Measurements from ENCODE around the gene DLX3.

DNA sequence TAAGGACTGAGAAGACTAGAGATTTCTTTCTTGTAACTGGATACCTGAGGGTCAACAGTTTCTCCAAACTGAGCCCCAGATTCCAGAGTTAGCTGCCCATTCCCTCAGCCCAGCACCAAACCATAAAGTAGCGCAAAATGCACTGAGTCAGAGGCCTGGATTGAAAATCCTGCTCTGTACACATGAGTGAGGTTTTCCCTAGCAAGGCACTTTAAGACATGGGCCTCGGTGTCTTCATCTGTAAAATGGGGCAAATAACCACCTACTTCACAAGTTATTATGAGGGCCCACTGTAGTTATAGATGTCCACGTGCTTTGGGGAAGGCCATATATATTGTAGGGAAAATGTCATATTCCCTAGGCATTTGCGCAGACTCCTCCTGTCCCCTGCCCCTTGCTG is 36.3 kb downstream of the DLX3 start:
- TF ChIP-seq, protein P1, sequence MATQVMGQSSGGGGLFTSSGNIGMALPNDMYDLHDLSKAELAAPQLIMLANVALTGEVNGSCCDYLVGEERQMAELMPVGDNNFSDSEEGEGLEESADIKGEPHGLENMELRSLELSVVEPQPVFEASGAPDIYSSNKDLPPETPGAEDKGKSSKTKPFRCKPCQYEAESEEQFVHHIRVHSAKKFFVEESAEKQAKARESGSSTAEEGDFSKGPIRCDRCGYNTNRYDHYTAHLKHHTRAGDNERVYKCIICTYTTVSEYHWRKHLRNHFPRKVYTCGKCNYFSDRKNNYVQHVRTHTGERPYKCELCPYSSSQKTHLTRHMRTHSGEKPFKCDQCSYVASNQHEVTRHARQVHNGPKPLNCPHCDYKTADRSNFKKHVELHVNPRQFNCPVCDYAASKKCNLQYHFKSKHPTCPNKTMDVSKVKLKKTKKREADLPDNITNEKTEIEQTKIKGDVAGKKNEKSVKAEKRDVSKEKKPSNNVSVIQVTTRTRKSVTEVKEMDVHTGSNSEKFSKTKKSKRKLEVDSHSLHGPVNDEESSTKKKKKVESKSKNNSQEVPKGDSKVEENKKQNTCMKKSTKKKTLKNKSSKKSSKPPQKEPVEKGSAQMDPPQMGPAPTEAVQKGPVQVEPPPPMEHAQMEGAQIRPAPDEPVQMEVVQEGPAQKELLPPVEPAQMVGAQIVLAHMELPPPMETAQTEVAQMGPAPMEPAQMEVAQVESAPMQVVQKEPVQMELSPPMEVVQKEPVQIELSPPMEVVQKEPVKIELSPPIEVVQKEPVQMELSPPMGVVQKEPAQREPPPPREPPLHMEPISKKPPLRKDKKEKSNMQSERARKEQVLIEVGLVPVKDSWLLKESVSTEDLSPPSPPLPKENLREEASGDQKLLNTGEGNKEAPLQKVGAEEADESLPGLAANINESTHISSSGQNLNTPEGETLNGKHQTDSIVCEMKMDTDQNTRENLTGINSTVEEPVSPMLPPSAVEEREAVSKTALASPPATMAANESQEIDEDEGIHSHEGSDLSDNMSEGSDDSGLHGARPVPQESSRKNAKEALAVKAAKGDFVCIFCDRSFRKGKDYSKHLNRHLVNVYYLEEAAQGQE (IDR thresholded peaks at IDR 0.05): no peak
- TF ChIP-seq CBX2 (IDR thresholded peaks at IDR 0.05; ENCODE audit: borderline replicate concordance, low read depth) (no peak), RAD21 (conservative IDR thresholded peaks at IDR 0.05 in 1 of 2, IDR thresholded peaks at IDR 0.05 in 1 of 2) (no peak), RFX5 (IDR thresholded peaks at IDR 0.05) (no peak), NFE2L2 (conservative IDR thresholded peaks at IDR 0.05; ENCODE audit: low read length) (no peak), ZFP36 (IDR thresholded peaks at IDR 0.05; ENCODE audit: borderline replicate concordance, partially characterized antibody) (no peak)
- TF ChIP-seq, protein P2, sequence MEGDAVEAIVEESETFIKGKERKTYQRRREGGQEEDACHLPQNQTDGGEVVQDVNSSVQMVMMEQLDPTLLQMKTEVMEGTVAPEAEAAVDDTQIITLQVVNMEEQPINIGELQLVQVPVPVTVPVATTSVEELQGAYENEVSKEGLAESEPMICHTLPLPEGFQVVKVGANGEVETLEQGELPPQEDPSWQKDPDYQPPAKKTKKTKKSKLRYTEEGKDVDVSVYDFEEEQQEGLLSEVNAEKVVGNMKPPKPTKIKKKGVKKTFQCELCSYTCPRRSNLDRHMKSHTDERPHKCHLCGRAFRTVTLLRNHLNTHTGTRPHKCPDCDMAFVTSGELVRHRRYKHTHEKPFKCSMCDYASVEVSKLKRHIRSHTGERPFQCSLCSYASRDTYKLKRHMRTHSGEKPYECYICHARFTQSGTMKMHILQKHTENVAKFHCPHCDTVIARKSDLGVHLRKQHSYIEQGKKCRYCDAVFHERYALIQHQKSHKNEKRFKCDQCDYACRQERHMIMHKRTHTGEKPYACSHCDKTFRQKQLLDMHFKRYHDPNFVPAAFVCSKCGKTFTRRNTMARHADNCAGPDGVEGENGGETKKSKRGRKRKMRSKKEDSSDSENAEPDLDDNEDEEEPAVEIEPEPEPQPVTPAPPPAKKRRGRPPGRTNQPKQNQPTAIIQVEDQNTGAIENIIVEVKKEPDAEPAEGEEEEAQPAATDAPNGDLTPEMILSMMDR (IDR thresholded peaks at IDR 0.05): no peak
- TF ChIP-seq, protein P3, sequence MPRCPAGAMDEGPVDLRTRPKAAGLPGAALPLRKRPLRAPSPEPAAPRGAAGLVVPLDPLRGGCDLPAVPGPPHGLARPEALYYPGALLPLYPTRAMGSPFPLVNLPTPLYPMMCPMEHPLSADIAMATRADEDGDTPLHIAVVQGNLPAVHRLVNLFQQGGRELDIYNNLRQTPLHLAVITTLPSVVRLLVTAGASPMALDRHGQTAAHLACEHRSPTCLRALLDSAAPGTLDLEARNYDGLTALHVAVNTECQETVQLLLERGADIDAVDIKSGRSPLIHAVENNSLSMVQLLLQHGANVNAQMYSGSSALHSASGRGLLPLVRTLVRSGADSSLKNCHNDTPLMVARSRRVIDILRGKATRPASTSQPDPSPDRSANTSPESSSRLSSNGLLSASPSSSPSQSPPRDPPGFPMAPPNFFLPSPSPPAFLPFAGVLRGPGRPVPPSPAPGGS (IDR thresholded peaks at IDR 0.05): no peak

All from A549 (cell line).